Measurements from ENCODE around the gene KLHL13.

DNA sequence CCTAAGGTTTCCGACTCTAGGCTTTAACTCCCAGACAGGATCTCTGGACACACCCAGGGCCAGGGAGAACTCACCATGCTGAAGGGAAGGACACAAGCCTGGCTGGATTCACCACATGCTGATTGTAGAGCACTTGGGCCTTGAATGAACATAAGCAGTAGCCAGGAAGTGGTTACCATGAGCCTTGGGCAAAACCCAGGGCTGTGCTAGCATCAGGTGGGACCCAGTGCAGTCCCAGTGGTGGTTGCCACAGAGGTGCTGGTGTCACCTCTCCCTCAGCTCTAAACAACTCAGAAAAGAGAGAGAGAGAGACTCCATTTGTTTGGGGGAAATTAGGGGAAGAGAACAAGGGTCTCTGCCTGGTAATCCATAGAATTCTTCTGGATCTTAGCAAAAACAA lies 77.0 kb downstream of the KLHL13 start:
- TF ChIP-seq, protein P1, sequence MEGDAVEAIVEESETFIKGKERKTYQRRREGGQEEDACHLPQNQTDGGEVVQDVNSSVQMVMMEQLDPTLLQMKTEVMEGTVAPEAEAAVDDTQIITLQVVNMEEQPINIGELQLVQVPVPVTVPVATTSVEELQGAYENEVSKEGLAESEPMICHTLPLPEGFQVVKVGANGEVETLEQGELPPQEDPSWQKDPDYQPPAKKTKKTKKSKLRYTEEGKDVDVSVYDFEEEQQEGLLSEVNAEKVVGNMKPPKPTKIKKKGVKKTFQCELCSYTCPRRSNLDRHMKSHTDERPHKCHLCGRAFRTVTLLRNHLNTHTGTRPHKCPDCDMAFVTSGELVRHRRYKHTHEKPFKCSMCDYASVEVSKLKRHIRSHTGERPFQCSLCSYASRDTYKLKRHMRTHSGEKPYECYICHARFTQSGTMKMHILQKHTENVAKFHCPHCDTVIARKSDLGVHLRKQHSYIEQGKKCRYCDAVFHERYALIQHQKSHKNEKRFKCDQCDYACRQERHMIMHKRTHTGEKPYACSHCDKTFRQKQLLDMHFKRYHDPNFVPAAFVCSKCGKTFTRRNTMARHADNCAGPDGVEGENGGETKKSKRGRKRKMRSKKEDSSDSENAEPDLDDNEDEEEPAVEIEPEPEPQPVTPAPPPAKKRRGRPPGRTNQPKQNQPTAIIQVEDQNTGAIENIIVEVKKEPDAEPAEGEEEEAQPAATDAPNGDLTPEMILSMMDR (IDR thresholded peaks at IDR 0.05): no peak
- TF ChIP-seq POLR2A (IDR thresholded peaks at IDR 0.05): no peak
- TF ChIP-seq POLR2AphosphoS5 (IDR thresholded peaks at IDR 0.05): no peak
